T-helper 2 cell (primary cell): ENCODE results near the gene PCDHGC3.
"Not testable (repeated sequence)": the region's sequence is repeated elsewhere in the genome, so short reads cannot be mapped to it uniquely, and the experiment has no call there.

Experiments
- DNase-seq, 5 experiments: peaks; one replicate each; pipeline versions ENCODE4 v3.0.0 to v3.0.0-alpha.2; 2012 to 2022
- total RNA-seq, 2 donors: gene quantifications; one replicate each; lab custom pipeline; 2026; lab: John Stamatoyannopoulos, UW

Gene PCDHGC3
- total RNA-seq = 0.20 to 0.31 reads per million in 2 donors

DNA sequence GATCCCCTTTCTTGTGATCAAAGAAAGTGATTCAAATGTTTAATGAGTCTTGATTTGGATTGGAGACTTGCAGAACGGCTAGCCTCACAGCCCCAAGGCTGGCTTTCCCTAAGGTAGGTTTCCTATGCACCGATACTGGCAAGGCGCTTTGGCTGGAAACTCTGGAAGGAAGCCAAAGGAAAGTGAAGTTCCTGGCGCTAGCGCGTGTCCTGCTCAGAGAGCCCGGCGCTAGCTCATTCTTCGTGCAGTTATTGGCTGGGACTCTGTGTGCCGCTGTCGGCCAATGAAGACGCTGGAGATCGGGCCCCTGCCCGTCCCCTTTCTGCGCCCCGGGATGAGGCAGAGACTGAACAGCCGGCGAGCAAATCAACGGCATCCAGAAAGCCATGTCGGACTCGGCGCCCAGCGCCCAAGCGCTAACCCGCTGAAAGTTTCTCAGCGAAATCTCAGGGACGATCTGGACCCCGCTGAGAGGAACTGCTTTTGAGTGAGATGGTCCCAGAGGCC is at the start of gene PCDHGC3:
Gene PCDHGC3, plus strand, starts transcription at position 342 of the 507 bp plus-strand sequence. Its CDS starts 151 bp downstream, at position 493.
- DNase-seq = peak in 2 of 5 experiments; percentile 19 to 38

DNA sequence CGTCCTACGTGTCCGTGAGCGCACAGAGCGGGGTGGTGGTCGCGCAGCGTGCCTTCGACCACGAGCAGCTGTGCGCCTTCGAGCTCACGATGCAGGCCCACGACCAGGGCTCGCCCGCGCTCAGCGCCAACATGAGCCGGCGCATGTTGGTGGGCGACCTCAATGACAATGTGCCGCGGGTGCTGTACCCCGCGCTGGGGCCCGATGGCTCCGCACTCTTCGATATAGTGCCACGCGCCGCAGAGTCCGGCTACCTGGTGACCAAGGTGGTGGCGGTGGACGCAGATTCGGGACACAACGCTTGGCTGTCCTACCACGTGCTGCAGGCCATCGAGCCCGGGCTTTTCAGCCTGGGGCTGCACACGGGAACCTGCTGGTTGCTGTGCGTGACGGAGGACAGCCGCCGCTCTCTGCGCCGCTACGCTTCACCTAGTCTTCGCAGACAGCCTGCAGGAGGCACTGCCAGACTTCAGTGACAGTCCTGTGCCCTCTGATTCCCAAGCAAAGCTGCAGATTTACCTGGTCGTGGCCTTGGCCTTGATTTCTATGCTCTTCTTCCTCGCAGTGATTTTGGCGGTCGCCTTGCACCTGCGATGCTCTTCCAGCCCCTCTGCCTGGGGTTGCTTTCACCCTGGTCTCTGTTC is 47.9 kb upstream of the PCDHGC3 start:
- DNase-seq = no peak

DNA sequence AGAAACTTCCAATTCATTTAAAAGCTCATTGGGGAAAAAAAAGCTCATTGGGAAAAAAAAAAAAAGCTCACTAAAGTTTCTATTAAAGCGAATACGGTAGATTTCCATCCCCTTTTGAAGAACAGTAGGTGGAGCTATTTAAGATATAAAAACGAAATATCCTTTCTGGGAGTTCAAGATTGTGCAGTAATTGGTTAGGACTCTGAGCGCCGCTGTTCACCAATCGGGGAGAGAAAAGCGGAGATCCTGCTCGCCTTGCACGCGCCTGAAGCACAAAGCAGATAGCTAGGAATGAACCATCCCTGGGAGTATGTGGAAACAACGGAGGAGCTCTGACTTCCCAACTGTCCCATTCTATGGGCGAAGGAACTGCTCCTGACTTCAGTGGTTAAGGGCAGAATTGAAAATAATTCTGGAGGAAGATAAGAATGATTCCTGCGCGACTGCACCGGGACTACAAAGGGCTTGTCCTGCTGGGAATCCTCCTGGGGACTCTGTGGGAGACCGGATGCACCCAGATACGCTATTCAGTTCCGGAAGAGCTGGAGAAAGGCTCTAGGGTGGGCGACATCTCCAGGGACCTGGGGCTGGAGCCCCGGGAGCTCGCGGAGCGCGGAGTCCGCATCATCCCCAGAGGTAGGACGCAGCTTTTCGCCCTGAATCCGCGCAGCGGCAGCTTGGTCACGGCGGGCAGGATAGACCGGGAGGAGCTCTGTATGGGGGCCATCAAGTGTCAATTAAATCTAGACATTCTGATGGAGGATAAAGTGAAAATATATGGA is 45.2 kb upstream of the PCDHGC3 start, which contains the start of gene PCDHGA12:
Gene PCDHGA12, plus strand, starts transcription at position 176 of the 782 bp plus-strand sequence. Its CDS starts 253 bp downstream, at position 429.
- peak in 1 of 5 experiments; percentile 51 for DNase-seq

GRCh38 chr5:141431286-141431685 is 44.5 kb upstream of the PCDHGC3 start:
- DNase-seq = no peak

- DNase-seq = not testable (repeated sequence)
These were observed 43.5 kb upstream of the PCDHGC3 start for GRCh38 chr5:141432308-141432707.

DNA sequence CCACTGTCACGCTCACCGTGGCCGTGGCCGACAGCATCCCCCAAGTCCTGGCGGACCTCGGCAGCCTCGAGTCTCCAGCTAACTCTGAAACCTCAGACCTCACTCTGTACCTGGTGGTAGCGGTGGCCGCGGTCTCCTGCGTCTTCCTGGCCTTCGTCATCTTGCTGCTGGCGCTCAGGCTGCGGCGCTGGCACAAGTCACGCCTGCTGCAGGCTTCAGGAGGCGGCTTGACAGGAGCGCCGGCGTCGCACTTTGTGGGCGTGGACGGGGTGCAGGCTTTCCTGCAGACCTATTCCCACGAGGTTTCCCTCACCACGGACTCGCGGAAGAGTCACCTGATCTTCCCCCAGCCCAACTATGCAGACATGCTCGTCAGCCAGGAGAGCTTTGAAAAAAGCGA is 43.0 kb upstream of the PCDHGC3 start:
- DNase-seq = not testable (repeated sequence)

- no peak for DNase-seq
These were observed 41.8 kb upstream of the PCDHGC3 start for GRCh38 chr5:141434006-141434405.

DNA sequence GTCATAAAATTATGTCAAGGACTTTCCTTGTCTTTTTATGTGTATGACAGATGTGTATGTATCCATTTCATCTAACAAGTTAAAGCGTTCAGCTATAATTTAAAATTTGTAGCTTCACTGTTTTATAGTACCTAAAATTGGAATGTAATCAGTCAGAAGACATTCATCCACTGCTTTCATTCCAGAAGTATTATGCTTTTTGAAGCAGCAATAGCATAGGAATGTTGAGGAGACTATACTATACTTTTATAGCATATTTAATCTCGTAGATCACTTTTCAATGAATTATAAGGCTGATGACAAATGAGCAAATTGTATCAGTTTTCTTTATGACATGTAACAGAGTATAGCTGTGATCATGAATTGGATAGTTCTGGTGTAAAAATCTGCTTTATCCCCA is 38.5 kb upstream of the PCDHGC3 start:
- no peak for DNase-seq

- DNase-seq = no peak
These were observed 36.2 kb upstream of the PCDHGC3 start for GRCh38 chr5:141439411-141440141.

- DNase-seq = no peak
These were observed 35.4 kb upstream of the PCDHGC3 start for GRCh38 chr5:141440341-141440740.

DNA sequence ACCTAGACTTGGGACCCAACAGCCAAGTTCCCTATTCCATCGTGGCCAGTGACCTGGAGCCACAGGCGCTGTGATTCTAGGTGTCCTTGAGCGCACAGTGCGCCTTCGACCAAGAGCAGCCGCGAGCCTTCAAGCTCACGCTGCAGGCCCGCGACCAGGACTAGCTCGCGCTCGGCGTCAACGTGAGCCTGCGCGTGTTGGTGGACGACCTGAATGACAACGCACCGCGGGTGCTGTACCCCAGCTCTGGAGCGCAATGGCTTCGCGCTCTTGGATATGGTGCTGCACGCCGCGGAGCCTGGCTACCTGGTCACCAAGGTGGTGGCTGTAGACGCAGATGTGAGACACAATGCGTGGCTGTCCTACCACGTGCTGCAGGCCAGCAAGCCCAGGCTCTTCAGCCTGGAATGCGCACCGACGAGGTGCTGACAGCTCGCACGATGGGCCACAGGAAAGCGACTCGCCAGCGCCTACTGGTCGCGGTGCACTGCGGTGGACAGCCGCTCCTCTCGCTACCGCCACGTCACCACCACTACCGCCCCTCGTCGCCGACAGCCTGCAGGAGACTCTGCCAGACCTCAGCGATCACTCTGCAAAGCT is 34.1 kb upstream of the PCDHGC3 start:
- DNase-seq = no peak

DNA sequence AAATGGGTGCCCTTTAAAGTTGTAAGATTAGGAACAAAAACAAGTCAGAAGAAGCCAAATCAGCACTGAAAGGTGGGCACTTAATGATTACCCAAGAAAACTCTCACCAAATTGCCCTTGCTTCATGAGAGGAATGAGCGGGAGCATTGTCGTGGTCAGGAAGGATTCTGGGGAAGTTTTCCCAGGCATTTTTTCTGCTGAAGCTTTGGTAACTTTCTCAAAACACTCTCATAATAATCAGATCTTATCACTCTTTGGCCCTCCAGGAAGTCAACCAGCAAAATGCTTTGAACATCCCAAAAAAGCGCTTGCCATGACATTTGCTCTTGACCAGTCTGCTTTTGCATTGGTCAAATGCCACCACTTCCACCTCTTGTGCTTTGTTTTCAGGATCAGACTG is 10.4 kb upstream of the PCDHGC3 start:
- no peak for DNase-seq

GRCh38 chr5:141476132-141476911 is 556 bp downstream of the PCDHGC3 start:
- DNase-seq = peak in 1 of 5 experiments; percentile 27

DNA sequence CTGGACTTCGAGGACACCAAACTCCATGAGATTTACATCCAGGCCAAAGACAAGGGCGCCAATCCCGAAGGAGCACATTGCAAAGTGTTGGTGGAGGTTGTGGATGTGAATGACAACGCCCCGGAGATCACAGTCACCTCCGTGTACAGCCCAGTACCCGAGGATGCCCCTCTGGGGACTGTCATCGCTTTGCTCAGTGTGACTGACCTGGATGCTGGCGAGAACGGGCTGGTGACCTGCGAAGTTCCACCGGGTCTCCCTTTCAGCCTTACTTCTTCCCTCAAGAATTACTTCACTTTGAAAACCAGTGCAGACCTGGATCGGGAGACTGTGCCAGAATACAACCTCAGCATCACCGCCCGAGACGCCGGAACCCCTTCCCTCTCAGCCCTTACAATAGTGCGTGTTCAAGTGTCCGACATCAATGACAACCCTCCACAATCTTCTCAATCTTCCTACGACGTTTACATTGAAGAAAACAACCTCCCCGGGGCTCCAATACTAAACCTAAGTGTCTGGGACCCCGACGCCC is 1.3 kb downstream of the PCDHGC3 start:
- DNase-seq = no peak

GRCh38 chr5:141477815-141478214 is 2.0 kb downstream of the PCDHGC3 start:
- no peak for DNase-seq

DNA sequence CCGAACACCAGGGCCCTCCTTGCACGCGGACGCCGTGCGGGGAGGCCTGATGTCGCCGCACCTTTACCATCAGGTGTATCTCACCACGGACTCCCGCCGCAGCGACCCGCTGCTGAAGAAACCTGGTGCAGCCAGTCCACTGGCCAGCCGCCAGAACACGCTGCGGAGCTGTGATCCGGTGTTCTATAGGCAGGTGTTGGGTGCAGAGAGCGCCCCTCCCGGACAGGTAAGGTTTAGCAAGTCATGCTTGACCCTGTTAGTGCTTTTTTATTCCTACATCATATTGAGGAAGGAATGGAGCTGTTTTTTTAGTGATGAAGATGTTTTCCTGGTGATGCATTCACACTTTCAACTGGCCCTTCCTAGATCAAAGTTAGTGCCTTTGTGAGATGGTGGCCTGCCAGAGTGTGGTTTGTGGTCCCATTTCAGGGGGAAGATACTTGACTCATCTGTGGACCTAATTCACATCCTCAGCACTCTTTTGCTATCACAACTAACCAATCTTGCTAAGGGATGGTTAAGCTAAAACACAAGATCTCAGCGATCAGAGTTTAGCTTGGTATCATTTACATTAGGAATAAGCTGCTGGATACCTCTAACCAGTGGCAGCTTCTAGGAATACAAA is 2.7 kb downstream of the PCDHGC3 start:
- peak in 1 of 5 experiments; percentile 53 for DNase-seq

DNA sequence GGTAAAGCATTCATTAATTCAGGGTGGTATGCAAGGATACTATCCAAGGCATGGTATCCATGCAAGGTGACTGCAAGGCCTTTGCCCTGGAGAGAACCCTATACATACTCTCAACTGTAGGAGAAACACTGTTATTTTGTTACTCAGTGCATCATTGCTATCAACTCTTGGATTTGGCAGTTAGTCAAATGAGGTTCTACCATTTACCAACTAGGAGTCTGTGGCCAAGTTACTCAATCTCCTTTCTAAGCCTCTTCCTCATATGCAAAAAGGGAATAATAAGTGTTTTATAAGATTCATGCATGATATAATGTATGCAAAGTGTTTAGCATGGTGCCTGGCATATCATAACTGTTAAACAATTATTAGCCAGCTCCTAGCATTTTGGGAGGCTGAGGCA is 4.0 kb downstream of the PCDHGC3 start:
- DNase-seq = no peak

DNA sequence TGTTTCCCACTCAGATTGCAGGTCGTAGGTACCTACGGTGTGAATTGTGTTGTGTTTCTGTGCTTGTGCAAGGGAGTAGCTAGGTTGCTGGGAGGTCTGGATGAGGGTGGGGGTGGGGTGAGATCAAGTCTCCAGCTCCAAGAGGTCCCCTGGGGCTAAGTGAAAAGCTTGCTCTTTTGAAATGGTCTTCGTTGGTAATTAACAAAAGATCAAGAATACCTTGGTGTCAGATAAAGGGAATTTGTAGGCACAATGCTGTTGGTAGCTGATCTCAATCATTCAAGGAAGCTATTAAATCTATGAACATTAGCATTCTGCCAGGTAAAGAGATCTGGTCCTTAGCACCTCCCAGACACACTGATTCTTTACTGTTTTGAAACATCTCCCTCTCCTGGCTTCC is 8.1 kb downstream of the PCDHGC3 start:
- no peak for DNase-seq

DNA sequence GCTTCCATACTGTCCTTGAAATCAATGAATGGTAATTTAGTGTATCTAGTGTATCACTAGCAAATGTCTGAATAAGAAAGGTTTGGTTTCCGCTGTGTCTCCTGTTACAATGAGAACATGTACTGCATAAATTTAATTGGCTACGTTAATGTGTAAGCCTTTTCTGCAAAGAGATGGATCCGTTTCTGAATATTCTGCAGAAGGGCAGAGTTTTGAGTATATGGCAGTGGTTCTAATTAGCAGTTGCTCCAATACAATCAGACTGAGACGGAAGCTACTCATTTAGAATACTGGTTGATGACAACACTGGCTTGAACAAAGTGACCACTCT is 8.5 kb downstream of the PCDHGC3 start:
- DNase-seq = no peak

GRCh38 chr5:141484641-141485311 is 9.0 kb downstream of the PCDHGC3 start, which contains the start of gene PCDHGC4:
Gene PCDHGC4, plus strand, starts transcription at chr5:141485030. Its CDS starts 144 bp downstream, at chr5:141485174.
- no peak for DNase-seq
